ENCODE data around the gene ADAM19.

ADAM19 gene

GRCh38 chr5:157613385-157614245 is 38.0 kb upstream of the ADAM19 start:
- no peak overlapping the region for H3K4me3 ChIP-seq (ENCODE audit: low read depth, low read length)
- TF ChIP-seq, protein P1, sequence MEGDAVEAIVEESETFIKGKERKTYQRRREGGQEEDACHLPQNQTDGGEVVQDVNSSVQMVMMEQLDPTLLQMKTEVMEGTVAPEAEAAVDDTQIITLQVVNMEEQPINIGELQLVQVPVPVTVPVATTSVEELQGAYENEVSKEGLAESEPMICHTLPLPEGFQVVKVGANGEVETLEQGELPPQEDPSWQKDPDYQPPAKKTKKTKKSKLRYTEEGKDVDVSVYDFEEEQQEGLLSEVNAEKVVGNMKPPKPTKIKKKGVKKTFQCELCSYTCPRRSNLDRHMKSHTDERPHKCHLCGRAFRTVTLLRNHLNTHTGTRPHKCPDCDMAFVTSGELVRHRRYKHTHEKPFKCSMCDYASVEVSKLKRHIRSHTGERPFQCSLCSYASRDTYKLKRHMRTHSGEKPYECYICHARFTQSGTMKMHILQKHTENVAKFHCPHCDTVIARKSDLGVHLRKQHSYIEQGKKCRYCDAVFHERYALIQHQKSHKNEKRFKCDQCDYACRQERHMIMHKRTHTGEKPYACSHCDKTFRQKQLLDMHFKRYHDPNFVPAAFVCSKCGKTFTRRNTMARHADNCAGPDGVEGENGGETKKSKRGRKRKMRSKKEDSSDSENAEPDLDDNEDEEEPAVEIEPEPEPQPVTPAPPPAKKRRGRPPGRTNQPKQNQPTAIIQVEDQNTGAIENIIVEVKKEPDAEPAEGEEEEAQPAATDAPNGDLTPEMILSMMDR (IDR thresholded peaks at IDR 0.05; ENCODE audit: insufficient read depth, low read depth, low read length, missing control alignments) = no peak
- no peak for DNase-seq (ENCODE audit: low read depth)

- TF ChIP-seq, protein P1 (IDR thresholded peaks at IDR 0.05; ENCODE audit: insufficient read depth, low read depth, low read length, missing control alignments) = no peak
- DNase-seq (ENCODE audit: low read depth) = no peak
- no peak overlapping the region for H3K4me3 ChIP-seq (ENCODE audit: low read depth, low read length)
These were observed 37.0 kb upstream of the ADAM19 start for GRCh38 chr5:157612581-157612980.

GRCh38 chr5:157611571-157612476 is 36.2 kb upstream of the ADAM19 start:
- DNase-seq (ENCODE audit: low read depth) = peak; percentile 85
- TF ChIP-seq, protein P1 (IDR thresholded peaks at IDR 0.05; ENCODE audit: insufficient read depth, low read depth, low read length, missing control alignments) = no peak
- no peak overlapping the region for H3K4me3 ChIP-seq (ENCODE audit: low read depth, low read length)

GRCh38 chr5:157610990-157611389 is 35.4 kb upstream of the ADAM19 start:
- TF ChIP-seq, protein P1 (IDR thresholded peaks at IDR 0.05; ENCODE audit: insufficient read depth, low read depth, low read length, missing control alignments) = no peak
- DNase-seq (ENCODE audit: low read depth) = no peak
- H3K4me3 ChIP-seq (ENCODE audit: low read depth, low read length) = no peak overlapping the region

- no peak overlapping the region for H3K4me3 ChIP-seq (ENCODE audit: low read depth, low read length)
- TF ChIP-seq, protein P1 (IDR thresholded peaks at IDR 0.05; ENCODE audit: insufficient read depth, low read depth, low read length, missing control alignments) = no peak
- DNase-seq (ENCODE audit: low read depth) = no peak
These were observed 33.5 kb upstream of the ADAM19 start for GRCh38 chr5:157608972-157609565.

DNA sequence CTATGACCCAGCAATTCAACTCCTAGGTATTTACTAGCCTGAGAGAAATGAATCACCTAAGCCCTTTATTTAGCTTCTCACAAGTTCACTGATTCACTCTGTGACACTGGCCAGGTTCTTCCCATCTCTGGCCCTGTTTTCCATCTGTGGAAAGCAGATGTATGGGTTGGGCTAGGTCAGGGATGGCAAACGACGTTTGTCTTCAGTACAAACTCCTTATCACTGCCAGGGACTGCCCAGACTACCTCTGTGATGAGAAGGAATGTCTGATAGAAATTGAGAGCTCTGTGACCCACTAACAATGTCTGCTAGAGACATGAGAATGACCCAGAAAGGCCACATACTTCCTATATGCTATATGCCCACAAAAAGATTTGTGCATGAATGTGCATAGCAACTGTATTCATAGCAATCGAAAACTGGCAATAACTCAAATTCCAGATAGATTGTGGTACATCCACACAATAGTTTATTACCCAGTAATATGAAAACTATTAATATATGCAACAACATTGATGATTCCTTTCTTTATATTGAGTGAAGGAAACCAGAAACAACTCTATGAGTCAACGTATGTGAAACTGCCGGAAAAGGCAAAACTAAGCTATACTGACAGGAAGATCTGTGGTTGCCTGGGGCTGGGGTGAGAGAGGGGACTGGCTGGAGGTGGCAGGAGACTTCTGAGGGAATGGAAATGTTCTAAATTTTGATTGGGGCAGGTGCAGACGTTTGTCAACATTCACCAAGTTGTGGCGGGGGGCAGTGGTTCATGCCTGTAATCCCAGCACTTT is 32.0 kb upstream of the ADAM19 start:
- no peak overlapping the region for H3K4me3 ChIP-seq (ENCODE audit: low read depth, low read length)
- DNase-seq (ENCODE audit: low read depth) = peak; percentile 71
- TF ChIP-seq, protein P1 (IDR thresholded peaks at IDR 0.05; ENCODE audit: insufficient read depth, low read depth, low read length, missing control alignments) = no peak
